ENCODE data around the gene WWTR1. TPM values are rescaled to one million over a fixed set of nuclear protein-coding genes. Genes with fewer than 3 reads are reported as not detected.
A peak's percentile ranks its signal among the peaks of the same experiment; 100 is the strongest.

Gene WWTR1
- total RNA-seq, 1 experiment from 2014 or later = 25.5 TPM

GRCh38 chr3:149646181-149646766 is 11.6 kb downstream of the WWTR1 start (continued):
- TF ChIP-seq PRDM15 (CRISPR knock-in tag; IDR thresholded peaks at IDR 0.05) = no peak

- Mint-ChIP-seq H3K36me3 (peaks cover 14% of the 10 kb centered on the region), H3K9me3 (no peaks in the 10 kb centered on the region), H3K27ac (peak overlapping the region; percentile 17), H3K4me1 (peaks cover 18% of the 10 kb centered on the region), H3K4me3 (no peak overlapping the region), H3K27me3 (ENCODE audit: low read depth) (no peaks in the 10 kb centered on the region)
- ChIA-PET CTCF (no interaction called here), POLR2A (no interaction called here)
- TF ChIP-seq CTCF (IDR thresholded peaks at IDR 0.05) = no peak
- TF ChIP-seq STAT6 (CRISPR knock-in tag; conservative IDR thresholded peaks at IDR 0.05; ENCODE audit: low read depth) = no peak
- no peak for TF ChIP-seq TCF7 (CRISPR knock-in tag; IDR thresholded peaks at IDR 0.05; ENCODE audit: low read depth)
- no peak for TF ChIP-seq JUN (CRISPR knock-in tag; IDR thresholded peaks at IDR 0.05)
- TF ChIP-seq ZNF425 (CRISPR knock-in tag; conservative IDR thresholded peaks at IDR 0.05) = no peak
- TF ChIP-seq SOX15 (CRISPR knock-in tag; IDR thresholded peaks at IDR 0.05) = no peak
- TF ChIP-seq ETV6 (CRISPR knock-in tag; IDR thresholded peaks at IDR 0.05) = no peak
- ATAC-seq = no peak
- DNase-seq (ENCODE audit: low spot score) = no peak
Observed at GRCh38 chr3:149643963-149644362, 13.9 kb downstream of the WWTR1 start.

GRCh38 chr3:149643482-149643798 is 14.4 kb downstream of the WWTR1 start:
- CTCF ChIA-PET = no interaction called here
- peaks cover 14% of the 10 kb centered on the region for H3K36me3 Mint-ChIP-seq
- no peak for ATAC-seq

More at GRCh38 chr3:149643482-149643798, 14.4 kb downstream of the WWTR1 start:
- POLR2A ChIA-PET = no interaction called here
- DNase-seq (ENCODE audit: low spot score) = no peak
- TF ChIP-seq ZNF423 (CRISPR knock-in tag; IDR thresholded peaks at IDR 0.05) (no peak), ZNF532 (CRISPR knock-in tag; IDR thresholded peaks at IDR 0.05; ENCODE audit: borderline replicate concordance) (no peak)
- Mint-ChIP-seq H3K4me3 (no peak overlapping the region), H3K9me3 (no peaks in the 10 kb centered on the region), H3K27me3 (ENCODE audit: low read depth) (no peaks in the 10 kb centered on the region), H3K27ac (peak overlapping the region; percentile 17; the same call in 1 of the 2 replicates), H3K4me1 (peaks cover 22% of the 10 kb centered on the region)

All from WTC11 (cell line).